Spinal cord (tissue), 10 donors: Measurements from ENCODE around the gene NPAS3. TPM values are rescaled to one million over a fixed set of nuclear protein-coding genes. Genes with fewer than 3 reads are reported as not detected.

ENCODE experiments used
- DNase-seq, 6 donors: peaks; one replicate each; pipeline versions ENCODE4 v3.0.0 to v3.0.0-alpha.2; 2013 to 2015; ENCODE audit warnings: low spot score in 6 of 6, low read depth in 4 of 6
- H3K27ac ChIP-seq: one replicate; pipeline ENCODE4 v1.5.1; 2013; ENCODE audit warnings: low read depth, low read length, control low read depth
- H3K27me3 ChIP-seq: one replicate; pipeline ENCODE4 v1.6.1; 2013; ENCODE audit warnings: low read length; ENCODE audit not compliant: control insufficient read depth, insufficient read depth
- H3K36me3 ChIP-seq: one replicate; pipeline ENCODE4 v1.6.1; 2013; ENCODE audit warnings: low read length; ENCODE audit not compliant: control insufficient read depth, insufficient read depth
- H3K4me1 ChIP-seq: one replicate; pipeline ENCODE4 v1.6.1; 2013; ENCODE audit warnings: low read length; ENCODE audit not compliant: control insufficient read depth, insufficient read depth
- H3K4me3 ChIP-seq: one replicate; pipeline ENCODE4 v1.5.1; 2013; ENCODE audit warnings: low read depth, low read length, control low read depth
- H3K9me3 ChIP-seq: one replicate; pipeline ENCODE4 v1.6.1; 2013; ENCODE audit warnings: low read length; ENCODE audit not compliant: control insufficient read depth, insufficient read depth
- WGBS: methylation state at CpG from one replicate; pipeline ENCODE4 v1.1.5; 2013; ENCODE audit warnings: missing lambda C conversion rate; ENCODE audit not compliant: insufficient coverage; 5-methylcytosine and 5-hydroxymethylcytosine counted together
- polyA plus RNA-seq, 2 donors: library from polyadenylated mRNA; unstranded; fragments of 120-200 nt; gene quantifications; one replicate each; pipeline ENCODE4 v1.2.1, GENCODE V29; 2013; ENCODE audit not compliant: insufficient read length in 2 of 2
- total RNA-seq, 2 donors: library from RNA; depleted of rRNA in 1 of 2; stranded (reverse); fragments of 120-200 nt in 1 of 2; fragments of >200 nt in 1 of 2; gene quantifications; one replicate each; pipeline versions ENCODE4 v1.2.3 to v1.2.4, GENCODE V29; 2013 to 2014
- donor health status: healthy.

Gene NPAS3
- total and polyA plus RNA-seq, 4 donors, result 23.2 to 77.3 (median 50.8) TPM

DNA sequence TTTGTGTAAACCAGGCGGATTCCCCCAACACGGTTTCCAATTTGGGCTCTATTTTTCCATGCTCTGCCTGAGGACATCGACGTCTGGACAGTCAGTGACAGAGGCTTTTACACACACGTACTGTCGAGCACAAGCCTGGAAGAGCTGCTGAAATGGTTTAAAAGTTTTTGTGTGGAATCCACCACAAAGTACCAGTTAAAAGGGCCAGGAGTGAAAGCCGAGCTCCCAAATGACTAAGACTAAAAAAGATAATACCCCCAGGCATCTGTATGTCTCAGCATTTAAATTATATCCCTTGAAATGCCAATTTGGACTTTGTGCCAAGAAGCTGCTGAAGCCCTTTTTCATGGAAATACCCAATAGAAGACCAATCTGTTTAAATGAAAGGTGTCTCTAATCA is 839.0 kb downstream of the NPAS3 start:
- WGBS, result 62% methylated on average over 6 of the region's 7 CpGs
- H3K27me3 ChIP-seq, result no peaks in the 10 kb centered on the region

DNA sequence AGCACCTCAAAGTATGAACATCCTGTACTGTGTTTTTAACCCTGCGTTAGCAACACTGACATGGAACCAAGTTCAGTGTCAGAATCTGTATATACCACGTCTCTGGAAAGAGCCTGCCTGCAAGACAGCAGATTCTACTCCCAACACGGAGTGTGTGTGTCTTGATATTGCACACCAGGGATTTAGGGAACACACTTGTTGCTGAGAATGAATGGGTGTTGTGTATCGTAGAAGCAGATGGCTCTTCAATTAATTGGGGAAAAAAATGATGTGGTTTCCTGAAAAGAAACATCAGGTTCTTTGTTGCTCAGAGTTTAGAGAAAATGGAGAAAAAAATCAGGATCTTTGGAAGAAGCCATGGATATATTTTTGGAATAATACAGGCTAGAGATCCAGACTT is 841.4 kb downstream of the NPAS3 start:
- 92% methylated on average over 2 of the region's 4 CpGs for WGBS
- Histone ChIP-seq H3K27ac (no peak overlapping the region), H3K9me3 (no peaks in the 10 kb centered on the region), H3K27me3 (no peaks in the 10 kb centered on the region), H3K36me3 (no peaks in the 10 kb centered on the region), H3K4me3 (no peak overlapping the region), H3K4me1 (peaks cover 5% of the 10 kb centered on the region)
- DNase-seq, result peak in 1 of 6 donors; percentile 58

More for the DNA sequence above, 839.0 kb downstream of the NPAS3 start:
- Histone ChIP-seq H3K36me3 (no peaks in the 10 kb centered on the region), H3K4me3 (no peak overlapping the region), H3K9me3 (no peaks in the 10 kb centered on the region), H3K27ac (no peak overlapping the region), H3K4me1 (no peaks in the 10 kb centered on the region)
- DNase-seq, result peak in 2 of 6 donors; percentile 65 to 75

DNA sequence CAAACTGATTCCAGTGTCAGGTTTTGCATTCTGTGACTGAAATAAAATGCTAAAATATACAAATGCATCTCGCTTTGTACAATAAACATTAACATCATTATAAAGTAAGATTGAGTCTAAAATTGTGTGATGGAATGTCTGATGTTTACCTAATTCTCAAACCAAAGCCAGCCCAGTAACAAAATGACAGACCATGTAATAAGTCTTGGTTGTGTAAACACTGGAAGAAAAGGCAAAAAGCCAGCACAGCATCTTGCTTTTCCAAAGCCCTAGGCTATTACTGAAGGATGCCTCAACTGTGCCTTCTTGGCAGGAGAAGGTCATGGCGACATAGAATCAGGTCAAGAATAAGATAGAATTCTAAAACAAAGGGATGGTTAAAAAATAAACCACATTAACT is 842.6 kb downstream of the NPAS3 start:
- DNase-seq, result no peak
- Histone ChIP-seq H3K9me3 (no peaks in the 10 kb centered on the region), H3K27ac (no peak overlapping the region), H3K27me3 (no peaks in the 10 kb centered on the region), H3K36me3 (no peaks in the 10 kb centered on the region), H3K4me1 (peaks cover 5% of the 10 kb centered on the region), H3K4me3 (no peak overlapping the region)
- no CpG with 5 or more reads among the region's 2 CpGs for WGBS

DNA sequence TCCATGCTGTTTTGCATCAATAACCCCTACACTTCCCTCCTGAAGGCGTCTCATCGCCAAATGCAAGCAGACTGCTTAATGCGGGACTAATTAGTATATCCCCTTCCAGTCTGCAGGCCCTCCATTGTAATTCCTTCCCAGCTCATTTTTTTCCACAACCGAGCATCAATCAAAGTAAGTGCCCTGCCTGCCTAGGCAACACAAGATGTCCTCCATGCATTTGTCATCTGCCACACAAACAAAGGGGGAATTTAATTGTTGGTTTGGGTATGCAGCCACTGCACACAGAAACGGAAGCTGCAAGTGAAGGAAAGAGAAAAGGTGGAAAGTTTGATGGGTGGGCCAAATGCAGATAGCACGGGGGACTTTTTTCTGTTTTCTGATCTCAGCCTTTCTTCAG is 844.2 kb downstream of the NPAS3 start:
- no peak overlapping the region for H3K4me3 ChIP-seq
- no peaks in the 10 kb centered on the region for H3K27me3 ChIP-seq
- peaks cover 5% of the 10 kb centered on the region for H3K4me1 ChIP-seq
- DNase-seq, result peak in 2 of 6 donors; percentile 76 to 88
- WGBS, result 44% methylated on average over 5 of the region's 6 CpGs
- no peaks in the 10 kb centered on the region for H3K9me3 ChIP-seq
- H3K36me3 ChIP-seq, result no peaks in the 10 kb centered on the region
- H3K27ac ChIP-seq, result peak overlapping the region; percentile 71

DNA sequence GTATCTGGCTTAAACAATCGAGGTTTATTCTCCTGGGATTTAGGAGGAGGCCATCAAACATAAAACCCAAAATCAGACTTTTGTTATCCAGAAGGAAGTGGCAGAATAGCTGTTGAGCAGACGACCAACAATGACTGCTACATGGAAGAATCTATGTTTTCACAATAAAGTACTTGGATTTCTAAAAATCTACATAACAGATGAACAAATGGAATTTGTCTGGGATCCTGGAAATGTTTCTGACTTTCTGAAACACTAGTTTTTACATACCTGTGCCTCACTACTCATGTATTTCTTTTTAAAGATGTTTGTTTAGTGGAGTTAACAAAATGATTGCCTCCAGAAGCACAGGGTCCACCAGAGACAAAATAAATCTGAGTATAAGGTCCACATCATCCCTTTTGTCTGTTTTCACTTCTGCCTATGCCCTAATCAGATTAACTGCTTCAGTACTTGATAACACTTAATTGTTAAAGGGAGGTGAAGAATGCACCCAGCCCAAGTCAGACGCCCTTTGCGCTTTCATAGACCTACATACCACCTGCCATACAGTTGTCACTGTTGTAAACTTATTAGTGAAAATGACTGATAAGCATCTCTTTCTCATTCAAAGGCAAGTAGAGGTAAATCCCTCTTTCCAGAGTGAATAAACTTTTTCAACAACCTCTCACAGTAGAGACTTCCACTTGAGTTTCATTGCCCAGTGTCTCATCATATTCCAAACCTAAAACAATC is 847.6 kb downstream of the NPAS3 start:
- DNase-seq, result no peak
- no peak overlapping the region for H3K27ac ChIP-seq
- H3K4me3 ChIP-seq, result no peak overlapping the region
- no peaks in the 10 kb centered on the region for H3K9me3 ChIP-seq
- H3K27me3 ChIP-seq, result no peaks in the 10 kb centered on the region
- no CpG with 5 or more reads among the region's 4 CpGs for WGBS
- peaks cover 14% of the 10 kb centered on the region for H3K4me1 ChIP-seq
- H3K36me3 ChIP-seq, result no peaks in the 10 kb centered on the region

DNA sequence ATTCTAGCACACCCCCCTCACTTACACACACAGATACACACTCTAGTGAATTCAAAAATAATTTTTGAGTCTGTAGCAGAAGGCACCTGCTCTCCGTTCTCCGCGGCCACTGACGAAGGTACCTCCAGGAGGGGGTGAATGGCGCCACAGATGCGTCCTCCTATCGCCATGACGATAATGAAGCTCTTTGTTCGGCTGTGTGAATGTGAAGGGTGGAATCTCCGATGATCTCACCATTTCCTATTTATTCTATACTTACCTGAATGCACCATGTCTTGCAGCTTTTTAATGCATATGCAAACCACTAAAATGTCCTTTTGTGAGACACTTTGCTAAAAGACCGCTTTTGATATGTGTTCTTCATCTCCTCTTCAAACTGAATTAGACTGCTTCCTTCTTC is 849.5 kb downstream of the NPAS3 start:
- DNase-seq, result peak in 2 of 6 donors; percentile 55 to 82
- H3K4me3 ChIP-seq, result no peak overlapping the region
- no peak overlapping the region for H3K27ac ChIP-seq
- H3K36me3 ChIP-seq, result no peaks in the 10 kb centered on the region
- no peaks in the 10 kb centered on the region for H3K9me3 ChIP-seq
- no peaks in the 10 kb centered on the region for H3K27me3 ChIP-seq
- H3K4me1 ChIP-seq, result peaks cover 14% of the 10 kb centered on the region
- WGBS, result 93% methylated on average over 1 of the region's 11 CpGs

- Histone ChIP-seq H3K4me1 (peaks cover 12% of the 10 kb centered on the region), H3K27ac (no peak overlapping the region)
- no peak for DNase-seq
Observed at GRCh38 chr14:33790996-33791395, 852.3 kb downstream of the NPAS3 start.

DNA sequence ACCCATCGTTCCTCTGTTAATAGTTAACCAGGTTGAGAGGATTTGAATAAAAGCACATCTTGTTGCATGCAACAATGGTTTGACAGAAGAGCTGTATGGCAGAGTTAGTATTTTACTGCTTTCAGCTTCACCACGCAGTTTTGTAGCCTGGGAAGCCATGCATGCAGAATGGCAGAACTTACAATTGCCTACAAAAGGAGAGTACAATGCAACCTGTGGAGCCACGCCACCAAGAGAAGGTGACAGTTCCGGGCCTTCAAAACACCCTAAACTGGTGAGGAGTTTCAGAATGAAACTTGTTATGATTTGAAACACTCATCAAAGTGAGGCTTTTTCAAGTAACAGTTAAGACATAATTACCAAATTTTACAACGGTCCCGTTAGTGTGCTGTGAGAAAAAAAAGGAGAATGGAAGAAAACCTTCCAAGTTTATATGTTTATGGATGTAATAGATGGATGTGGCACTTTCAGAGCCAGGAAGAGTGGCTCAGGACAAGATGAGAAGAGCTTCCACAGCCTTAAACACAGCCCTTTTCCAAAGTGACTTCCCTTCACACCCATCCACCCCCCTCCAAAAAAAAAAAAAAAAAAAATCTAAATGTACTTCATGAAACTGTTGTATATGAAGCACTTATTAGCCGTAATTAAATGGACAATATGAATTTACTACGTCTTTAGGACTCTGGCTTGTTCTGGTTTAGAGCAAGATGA is 853.5 kb downstream of the NPAS3 start:
- Histone ChIP-seq H3K9me3 (no peaks in the 10 kb centered on the region), H3K27ac (peak overlapping the region; percentile 60), H3K4me3 (no peak overlapping the region), H3K36me3 (peaks cover 3% of the 10 kb centered on the region), H3K4me1 (peaks cover 12% of the 10 kb centered on the region), H3K27me3 (no peaks in the 10 kb centered on the region)
- no peak for DNase-seq
- WGBS, result 27% methylated on average over 1 of the region's 8 CpGs

More at GRCh38 chr14:33790996-33791395, 852.3 kb downstream of the NPAS3 start:
- Histone ChIP-seq H3K36me3 (no peaks in the 10 kb centered on the region), H3K9me3 (no peaks in the 10 kb centered on the region), H3K27me3 (no peaks in the 10 kb centered on the region), H3K4me3 (no peak overlapping the region)
- 84% methylated on average over 9 of the region's 9 CpGs for WGBS

GRCh38 chr14:33792720-33793368 is 854.2 kb downstream of the NPAS3 start:
- peak overlapping the region; percentile 77 for H3K27ac ChIP-seq
- no peaks in the 10 kb centered on the region for H3K9me3 ChIP-seq
- peaks cover 3% of the 10 kb centered on the region for H3K36me3 ChIP-seq
- peak; percentile 84 to 97 (median 87) for DNase-seq
- H3K4me1 ChIP-seq, result peaks cover 12% of the 10 kb centered on the region
- H3K4me3 ChIP-seq, result peak overlapping the region; percentile 21
- WGBS, result 0% methylated on average over 11 of the region's 16 CpGs
- no peaks in the 10 kb centered on the region for H3K27me3 ChIP-seq
